ENCODE measurements around the gene TNRC6A. TPM values are rescaled to one million over a fixed set of nuclear protein-coding genes. Genes with fewer than 3 reads are reported as not detected.
A peak's percentile ranks its signal among the peaks of the same experiment; 100 is the strongest.
"Not testable (repeated sequence)": the region's sequence is repeated elsewhere in the genome, so short reads cannot be mapped to it uniquely, and the experiment has no call there.

The TNRC6A gene
- total RNA-seq, 6 experiments from 2014 or later, result 40.7 to 49.3 (median 41.7) TPM

GRCh38 chr16:24854607-24855171 lies 125.2 kb downstream of the TNRC6A start:
- Mint-ChIP-seq H3K9me3 (no peaks in the 10 kb centered on the region), H3K27me3 (ENCODE audit: insufficient read depth) (peaks cover 2% of the 10 kb centered on the region; the same call in 1 of the 2 replicates), H3K4me3 (no peak overlapping the region), H3K27ac (no peak overlapping the region), H3K36me3 (ENCODE audit: low read depth) (no peaks in the 10 kb centered on the region), H3K4me1 (ENCODE audit: low read depth) (peaks cover 50% of the 10 kb centered on the region)
- TF ChIP-seq CTCF (IDR thresholded peaks at IDR 0.05), result no peak
- no peak for DNase-seq

GRCh38 chr16:24855678-24856077 lies 126.2 kb downstream of the TNRC6A start:
- Mint-ChIP-seq H3K4me1 (ENCODE audit: low read depth) (peaks cover 42% of the 10 kb centered on the region), H3K4me3 (no peak overlapping the region), H3K27ac (no peak overlapping the region), H3K27me3 (ENCODE audit: insufficient read depth) (peaks cover 2% of the 10 kb centered on the region; the same call in 1 of the 2 replicates), H3K9me3 (no peaks in the 10 kb centered on the region), H3K36me3 (ENCODE audit: low read depth) (no peaks in the 10 kb centered on the region)
- DNase-seq, result no peak
- TF ChIP-seq CTCF (IDR thresholded peaks at IDR 0.05), result no peak

- H3K27me3 Mint-ChIP-seq (ENCODE audit: insufficient read depth); H3K9me3 Mint-ChIP-seq; DNase-seq; H3K36me3 Mint-ChIP-seq (ENCODE audit: low read depth); H3K4me3 Mint-ChIP-seq; H3K27ac Mint-ChIP-seq: not testable (repeated sequence)
- peaks cover 33% of the 10 kb centered on the region for H3K4me1 Mint-ChIP-seq (ENCODE audit: low read depth)
Measured at GRCh38 chr16:24856871-24857270, 127.4 kb downstream of the TNRC6A start.

- Mint-ChIP-seq H3K36me3 (ENCODE audit: low read depth) (no peaks in the 10 kb centered on the region), H3K27me3 (ENCODE audit: insufficient read depth) (peaks cover 2% of the 10 kb centered on the region), H3K4me3 (no peak overlapping the region), H3K9me3 (no peaks in the 10 kb centered on the region), H3K4me1 (ENCODE audit: low read depth) (peaks cover 24% of the 10 kb centered on the region), H3K27ac (no peak overlapping the region)
- peak; percentile 38 for DNase-seq
- TF ChIP-seq CTCF (IDR thresholded peaks at IDR 0.05), result no peak
Measured at GRCh38 chr16:24858219-24859041, 129.0 kb downstream of the TNRC6A start.

- no peak overlapping the region for H3K4me3 Mint-ChIP-seq
- peaks cover 5% of the 10 kb centered on the region; the same call in 1 of the 2 replicates for H3K36me3 Mint-ChIP-seq (ENCODE audit: low read depth)
- no peaks in the 10 kb centered on the region; the same call in 1 of the 2 replicates for H3K27me3 Mint-ChIP-seq (ENCODE audit: insufficient read depth)
- H3K4me1 Mint-ChIP-seq (ENCODE audit: low read depth), result peaks cover 5% of the 10 kb centered on the region; the same call in 1 of the 2 replicates
- no peak overlapping the region for H3K27ac Mint-ChIP-seq
- DNase-seq, result no peak
- peaks cover 6% of the 10 kb centered on the region; the same call in 1 of the 2 replicates for H3K9me3 Mint-ChIP-seq
- TF ChIP-seq CTCF (IDR thresholded peaks at IDR 0.05), result no peak
Measured at GRCh38 chr16:24861461-24861860, 132.0 kb downstream of the TNRC6A start.

Measured in HFFc6 (cell line).